Caco-2 (cell line): ENCODE measurements around the gene HOXC12. TPM values are rescaled to one million over a fixed set of nuclear protein-coding genes. Genes with fewer than 3 reads are reported as not detected.

Experiments
- BruUV-seq: library from RNA; stranded (reverse); fragments of 400-500 nt; replicated peaks from 2 replicates; lab custom pipeline; 2021; lab: Mats Ljungman, UMichigan
- CTCF ChIA-PET: fragments of 300-600 bp; sonication (Branson Sonifier 250); formaldehyde crosslinking; loops from one replicate; lab custom pipeline; 2022; ENCODE audit warnings: antibody characterized with exemption; lab: Charles Lee
- POLR2A ChIA-PET: fragments of 300-600 bp; sonication (Branson Sonifier 250); formaldehyde crosslinking; loops from one replicate; lab custom pipeline; 2022; ENCODE audit warnings: antibody characterized with exemption; lab: Charles Lee
- DNase-seq, 2 experiments: peaks; one replicate each; pipeline versions ENCODE4 v3.0.0 to v3.0.0-alpha.2; 2020 to 2022
- H3K27me3 ChIP-seq: replicated peaks from 2 replicates; pipeline ENCODE4 v1.6.0; 2011; ENCODE audit warnings: low read length; ENCODE audit not compliant: control insufficient read depth, insufficient read depth
- H3K36me3 ChIP-seq: 2 replicates; pipeline ENCODE4 v1.5.1; 2011; ENCODE audit warnings: low read length; ENCODE audit not compliant: control insufficient read depth, insufficient read depth
- H3K4me1 ChIP-seq: fragments of 250-450 bp; sonication (Bioruptor Pico); 2 replicates; pipeline ENCODE4 v1.5.1; 2020; ENCODE audit warnings: mild to moderate bottlenecking
- H3K4me3 ChIP-seq: 2 replicates; pipeline ENCODE4 v1.5.1; 2011; ENCODE audit warnings: low read depth, mild to moderate bottlenecking, control low read depth, low read length
- H3K9me3 ChIP-seq: fragments of 250-450 bp; sonication (Bioruptor Pico); 2 replicates; pipeline ENCODE4 v1.5.1; 2020; ENCODE audit warnings: mild to moderate bottlenecking, moderate library complexity
- H3K27ac Mint-ChIP-seq: one replicate; pipeline ENCODE4 v1.8.0; 2022; ENCODE audit warnings: mixed read lengths; ENCODE audit not compliant: unreplicated experiment
- H3K27me3 Mint-ChIP-seq: one replicate; pipeline ENCODE4 v1.8.0; 2022; ENCODE audit warnings: mixed read lengths; ENCODE audit not compliant: insufficient read depth, unreplicated experiment
- H3K36me3 Mint-ChIP-seq: one replicate; pipeline ENCODE4 v1.8.0; 2022; ENCODE audit warnings: mild to moderate bottlenecking, mixed read lengths; ENCODE audit not compliant: insufficient read depth, unreplicated experiment
- H3K4me1 Mint-ChIP-seq: one replicate; pipeline ENCODE4 v1.8.0; 2022; ENCODE audit warnings: low read depth, mixed read lengths; ENCODE audit not compliant: unreplicated experiment
- H3K4me3 Mint-ChIP-seq: one replicate; pipeline ENCODE4 v1.8.0; 2022; ENCODE audit warnings: mild to moderate bottlenecking, moderate library complexity, mixed read lengths; ENCODE audit not compliant: unreplicated experiment
- H3K9me3 Mint-ChIP-seq: one replicate; pipeline ENCODE4 v1.8.0; 2022; ENCODE audit warnings: mixed read lengths; ENCODE audit not compliant: unreplicated experiment
- intact Hi-C: fragments of 100-400 bp; cut with micrococcal nuclease; formaldehyde crosslinking; loops from one replicate; pipeline ENCODE4 v1.10.0; 2022; ENCODE audit not compliant: unreplicated experiment
- total RNA-seq: library from RNA; stranded (reverse); gene quantifications from 2 replicates; pipeline ENCODE4 v1.2.3, GENCODE V29; 2022
- TF ChIP-seq, protein P1 (sequence below), 2 experiments: fragments of 200-600 bp in 1 of 2; IDR thresholded peaks; 1 replicate in 1 of 2; 2 replicates in 1 of 2; pipeline versions ENCODE4 v1.5.1 to v1.8.0; 2011 to 2022; ENCODE audit warnings: antibody characterized with exemption in 1 of 2, control low read depth in 1 of 2, inconsistent platforms in 1 of 2, low read depth in 1 of 2, low read length in 1 of 2, mild to moderate bottlenecking in 1 of 2, moderate library complexity in 1 of 2; ENCODE audit not compliant: insufficient read depth in 1 of 2, severe bottlenecking in 1 of 2, unreplicated experiment in 1 of 2

HOXC12 gene
- total RNA-seq, 1 experiment from 2014 or later, result 10.3 TPM

DNA sequence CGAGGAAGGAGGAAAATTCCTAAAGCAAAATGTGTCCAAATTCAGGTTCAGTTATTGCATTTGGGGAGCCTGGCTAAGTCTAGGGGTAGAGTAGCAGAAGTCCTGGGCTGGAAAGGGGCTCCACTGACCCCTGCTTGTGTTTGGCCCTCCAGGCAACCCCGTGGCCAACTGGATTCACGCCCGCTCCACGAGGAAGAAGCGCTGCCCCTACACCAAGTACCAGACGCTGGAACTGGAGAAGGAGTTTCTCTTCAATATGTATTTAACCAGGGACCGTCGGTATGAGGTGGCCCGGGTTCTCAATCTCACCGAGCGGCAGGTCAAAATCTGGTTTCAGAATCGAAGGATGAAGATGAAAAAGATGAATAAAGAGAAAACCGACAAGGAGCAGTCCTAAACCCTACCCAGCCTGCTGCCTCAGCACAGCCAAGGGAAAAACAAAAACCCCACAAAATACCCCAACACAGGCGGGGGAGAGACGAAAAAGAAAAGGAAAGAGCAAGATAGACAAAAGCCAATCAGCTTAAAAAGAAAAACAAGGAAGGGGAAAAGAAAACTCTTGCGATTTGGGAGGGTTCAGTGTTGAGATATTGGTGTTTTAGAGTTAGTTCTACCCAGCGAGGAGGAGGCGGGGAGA is 47.7 kb downstream of the HOXC12 start:
- DNase-seq, result no peak
- BruUV-seq, result no TSS peak
- TF ChIP-seq, protein P1, sequence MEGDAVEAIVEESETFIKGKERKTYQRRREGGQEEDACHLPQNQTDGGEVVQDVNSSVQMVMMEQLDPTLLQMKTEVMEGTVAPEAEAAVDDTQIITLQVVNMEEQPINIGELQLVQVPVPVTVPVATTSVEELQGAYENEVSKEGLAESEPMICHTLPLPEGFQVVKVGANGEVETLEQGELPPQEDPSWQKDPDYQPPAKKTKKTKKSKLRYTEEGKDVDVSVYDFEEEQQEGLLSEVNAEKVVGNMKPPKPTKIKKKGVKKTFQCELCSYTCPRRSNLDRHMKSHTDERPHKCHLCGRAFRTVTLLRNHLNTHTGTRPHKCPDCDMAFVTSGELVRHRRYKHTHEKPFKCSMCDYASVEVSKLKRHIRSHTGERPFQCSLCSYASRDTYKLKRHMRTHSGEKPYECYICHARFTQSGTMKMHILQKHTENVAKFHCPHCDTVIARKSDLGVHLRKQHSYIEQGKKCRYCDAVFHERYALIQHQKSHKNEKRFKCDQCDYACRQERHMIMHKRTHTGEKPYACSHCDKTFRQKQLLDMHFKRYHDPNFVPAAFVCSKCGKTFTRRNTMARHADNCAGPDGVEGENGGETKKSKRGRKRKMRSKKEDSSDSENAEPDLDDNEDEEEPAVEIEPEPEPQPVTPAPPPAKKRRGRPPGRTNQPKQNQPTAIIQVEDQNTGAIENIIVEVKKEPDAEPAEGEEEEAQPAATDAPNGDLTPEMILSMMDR (IDR thresholded peaks at IDR 0.05; ENCODE audit: insufficient read depth in 1 of 2, low read depth in 1 of 2, low read length in 1 of 2, severe bottlenecking in 1 of 2, unreplicated experiment in 1 of 2), result no peak
- peaks cover 17% of the 10 kb centered on the region for H3K4me1 ChIP-seq
- no peaks in the 10 kb centered on the region for H3K36me3 Mint-ChIP-seq
- no peak overlapping the region for H3K27ac Mint-ChIP-seq
- no peaks in the 10 kb centered on the region for H3K27me3 ChIP-seq
- no peaks in the 10 kb centered on the region for H3K27me3 Mint-ChIP-seq
- POLR2A ChIA-PET, result no interaction called here
- no peak overlapping the region for H3K4me3 ChIP-seq
- CTCF ChIA-PET, result no interaction called here
- no peak overlapping the region for H3K4me3 Mint-ChIP-seq
- no peaks in the 10 kb centered on the region for H3K9me3 Mint-ChIP-seq
- H3K36me3 ChIP-seq, result no peaks in the 10 kb centered on the region
- no peaks in the 10 kb centered on the region for H3K9me3 ChIP-seq
- H3K4me1 Mint-ChIP-seq, result peaks cover 7% of the 10 kb centered on the region
- intact Hi-C loops, result no loop called here

DNA sequence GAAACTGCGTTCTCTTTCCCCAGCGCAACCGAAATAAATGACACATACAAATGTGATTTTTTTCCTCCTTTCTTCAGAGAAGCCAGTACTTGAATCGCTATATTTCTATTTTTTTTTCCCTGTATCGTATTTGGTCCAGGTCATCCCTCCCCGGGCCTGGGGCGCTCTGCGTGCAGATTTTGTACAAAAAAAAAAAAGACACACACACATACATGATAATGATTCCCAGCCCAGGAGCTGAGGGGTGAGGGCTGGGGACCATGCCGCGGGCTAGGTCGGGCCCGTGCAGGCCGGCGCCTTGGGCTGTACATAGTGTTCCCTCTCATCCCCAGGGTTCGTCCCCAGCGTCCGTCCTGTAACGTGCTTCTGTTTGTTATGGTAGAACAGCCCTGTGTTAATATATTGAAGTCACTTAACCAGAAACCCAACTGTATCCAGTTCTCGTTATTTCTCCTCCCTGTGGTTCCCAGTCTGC is 48.2 kb downstream of the HOXC12 start:
- ChIA-PET CTCF (no interaction called here), POLR2A (no interaction called here)
- no peaks in the 10 kb centered on the region for H3K27me3 Mint-ChIP-seq
- H3K4me3 ChIP-seq, result no peak overlapping the region
- H3K9me3 ChIP-seq, result no peaks in the 10 kb centered on the region
- no peak overlapping the region for H3K4me3 Mint-ChIP-seq
- intact Hi-C loops, result no loop called here
- H3K9me3 Mint-ChIP-seq, result no peaks in the 10 kb centered on the region
- H3K4me1 Mint-ChIP-seq, result peaks cover 7% of the 10 kb centered on the region
- DNase-seq, result no peak
- H3K36me3 Mint-ChIP-seq, result no peaks in the 10 kb centered on the region
- TF ChIP-seq, protein P1 (IDR thresholded peaks at IDR 0.05; ENCODE audit: insufficient read depth in 1 of 2, low read depth in 1 of 2, low read length in 1 of 2, severe bottlenecking in 1 of 2, unreplicated experiment in 1 of 2), result no peak
- no peak overlapping the region for H3K27ac Mint-ChIP-seq
- H3K4me1 ChIP-seq, result peaks cover 23% of the 10 kb centered on the region
- H3K27me3 ChIP-seq, result no peaks in the 10 kb centered on the region
- no TSS peak for BruUV-seq
- no peaks in the 10 kb centered on the region for H3K36me3 ChIP-seq

DNA sequence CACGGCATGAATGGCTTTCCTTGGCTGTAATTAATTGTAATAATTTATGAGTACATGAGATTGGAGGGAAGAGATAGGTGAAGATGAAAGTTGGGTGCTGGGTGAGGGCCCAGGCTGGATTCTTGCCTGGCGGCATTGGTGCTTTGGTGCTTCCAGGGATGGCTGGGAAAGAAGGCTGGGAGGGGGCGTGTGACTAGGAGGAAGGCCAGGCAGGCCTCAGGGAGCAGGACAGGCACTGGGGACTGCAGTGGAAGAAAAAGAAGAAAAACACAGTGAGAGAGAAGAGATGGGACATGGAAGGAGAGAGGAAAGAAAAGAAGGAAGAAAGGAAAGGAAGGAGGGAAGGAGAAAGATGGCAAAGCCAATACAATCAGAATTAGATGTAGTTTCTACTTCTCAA is 48.9 kb downstream of the HOXC12 start:
- H3K36me3 Mint-ChIP-seq, result no peaks in the 10 kb centered on the region

More for the DNA sequence above, 48.9 kb downstream of the HOXC12 start:
- POLR2A ChIA-PET, result no interaction called here
- CTCF ChIA-PET, result interaction anchor here (1.1 kb wide), 1 partner anchor 19 kb away, joined by 10 read pairs; the partner anchor contains the start of gene HOXC10
- H3K9me3 ChIP-seq, result no peaks in the 10 kb centered on the region
- H3K4me3 Mint-ChIP-seq, result no peak overlapping the region
- H3K27ac Mint-ChIP-seq, result no peak overlapping the region
- no TSS peak for BruUV-seq
- H3K27me3 Mint-ChIP-seq, result no peaks in the 10 kb centered on the region
- peaks cover 7% of the 10 kb centered on the region for H3K4me1 Mint-ChIP-seq
- intact Hi-C loops, result no loop called here
- H3K4me1 ChIP-seq, result peaks cover 27% of the 10 kb centered on the region
- H3K4me3 ChIP-seq, result no peak overlapping the region
- H3K36me3 ChIP-seq, result no peaks in the 10 kb centered on the region
- H3K9me3 Mint-ChIP-seq, result no peaks in the 10 kb centered on the region
- TF ChIP-seq, protein P1 (IDR thresholded peaks at IDR 0.05; ENCODE audit: insufficient read depth in 1 of 2, low read depth in 1 of 2, low read length in 1 of 2, severe bottlenecking in 1 of 2, unreplicated experiment in 1 of 2), result no peak
- DNase-seq, result no peak
- H3K27me3 ChIP-seq, result no peaks in the 10 kb centered on the region
